HG03280 (cell line): Measurements from ENCODE around the gene NPFFR1.

Experiments used
- ATAC-seq: cut with Tn5 transposase; IDR thresholded peaks from one replicate; pipeline ENCODE4 v1.9.1; 2021; ENCODE audit warnings: mild to moderate bottlenecking, moderate library complexity; ENCODE audit not compliant: unreplicated experiment

Gene NPFFR1

GRCh38 chr10:70289739-70290138 is 5.9 kb upstream of the NPFFR1 start:
- ATAC-seq: no peak

- no peak for ATAC-seq
Observed at GRCh38 chr10:70286616-70287015, 2.8 kb upstream of the NPFFR1 start.

GRCh38 chr10:70285476-70285831 is 1.6 kb upstream of the NPFFR1 start:
- ATAC-seq: no peak

- no peak for ATAC-seq
Observed at GRCh38 chr10:70284542-70285475, 1.0 kb upstream of the NPFFR1 start.

- ATAC-seq: no peak
Observed at GRCh38 chr10:70283071-70283444, 746 bp downstream of the NPFFR1 start.

- no peak for ATAC-seq
Observed at GRCh38 chr10:70281609-70282008, 2.2 kb downstream of the NPFFR1 start.

- no peak for ATAC-seq
Observed at GRCh38 chr10:70280099-70280498, 3.7 kb downstream of the NPFFR1 start.

- ATAC-seq: no peak
Observed at GRCh38 chr10:70277396-70278030, 6.3 kb downstream of the NPFFR1 start.

GRCh38 chr10:70274643-70275042 is 9.2 kb downstream of the NPFFR1 start:
- ATAC-seq: no peak

GRCh38 chr10:70272925-70273316 is 10.9 kb downstream of the NPFFR1 start:
- peak; percentile 65 for ATAC-seq

- peak; percentile 10 for ATAC-seq
Observed at GRCh38 chr10:70271996-70272924, 11.5 kb downstream of the NPFFR1 start.

GRCh38 chr10:70270952-70271351 is 12.9 kb downstream of the NPFFR1 start:
- ATAC-seq: no peak

- no peak for ATAC-seq
Observed at GRCh38 chr10:70269741-70270140, 14.1 kb downstream of the NPFFR1 start.

- ATAC-seq: no peak
Observed at GRCh38 chr10:70268376-70268775, 15.4 kb downstream of the NPFFR1 start.

- ATAC-seq: no peak
Observed at GRCh38 chr10:70267161-70267933, 16.5 kb downstream of the NPFFR1 start.

GRCh38 chr10:70266701-70267100 is 17.1 kb downstream of the NPFFR1 start:
- no peak for ATAC-seq

GRCh38 chr10:70266056-70266455 is 17.7 kb downstream of the NPFFR1 start:
- ATAC-seq: no peak

- no peak for ATAC-seq
Observed at GRCh38 chr10:70265032-70265689, 18.6 kb downstream of the NPFFR1 start.

- ATAC-seq: no peak
Observed at GRCh38 chr10:70260734-70261133, 23.1 kb downstream of the NPFFR1 start.

- ATAC-seq: no peak
Observed at GRCh38 chr10:70260259-70260658, 23.5 kb downstream of the NPFFR1 start.
